SH-SY5Y (cell line): Measurements from ENCODE around the gene MATN3.

Experiments
- GATA2 ChIP-seq: IDR thresholded peaks from 2 replicates; pipeline ENCODE4 v1.6.1; 2011; ENCODE audit warnings: mild to moderate bottlenecking, low read depth, low read length
- GATA3 ChIP-seq: IDR thresholded peaks from 2 replicates; pipeline ENCODE4 v1.6.1; 2011; ENCODE audit warnings: low read depth, mild to moderate bottlenecking, low read length, moderate library complexity

- TF ChIP-seq GATA2 (no peak), GATA3 (no peak)
These were observed 49.5 kb upstream of the MATN3 start for GRCh38 chr2:20061940-20062339.
